ENCODE measurements around the gene TIMM22. TPM values are rescaled to one million over a fixed set of nuclear protein-coding genes. Genes with fewer than 3 reads are reported as not detected.

The TIMM22 gene
- total and polyA plus RNA-seq, 2 of the 13 experiments (the other 11 are each of a cell fraction or from before 2014, with no cell fraction given), result 6.2 to 15.5 TPM

DNA sequence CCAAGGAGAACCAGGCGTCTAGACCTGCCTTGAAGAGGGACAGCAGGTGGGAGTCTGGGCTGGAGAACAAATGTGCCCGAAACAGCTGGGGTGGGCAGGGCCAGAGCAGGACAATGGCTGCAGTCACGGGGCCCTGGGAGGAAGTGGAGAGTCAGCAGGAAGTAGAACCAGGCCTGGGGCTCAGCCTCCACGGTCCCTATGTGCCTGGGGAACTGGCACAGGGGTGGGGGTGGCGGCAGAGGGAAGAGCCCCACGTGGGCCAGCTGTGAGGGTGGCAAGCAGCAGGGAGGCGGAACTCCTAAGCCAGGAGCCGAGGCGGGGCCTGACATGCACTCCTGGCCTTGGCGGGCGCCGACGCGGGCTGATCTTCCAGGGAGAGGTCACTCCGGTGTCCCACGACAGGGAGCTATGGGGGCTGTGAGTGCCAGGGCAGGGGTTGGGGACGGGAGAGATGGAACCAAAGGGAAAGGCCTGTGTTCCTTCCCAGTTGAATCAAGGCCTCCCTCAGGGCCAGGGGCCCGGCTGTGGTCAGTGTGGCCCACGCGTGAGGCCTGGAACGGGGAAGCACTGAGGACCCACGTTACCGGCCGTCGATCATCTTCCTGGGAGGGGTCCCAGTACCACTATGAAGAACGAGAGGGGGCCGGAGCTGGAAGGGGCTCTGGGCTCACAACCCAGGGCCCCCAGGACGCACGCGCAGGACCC, 42.7 kb downstream of the TIMM22 start:
- intact Hi-C loops (cut with micrococcal nuclease; ENCODE audit: unreplicated experiment) (no loop called here), in situ Hi-C loops (cut with HindIII; ENCODE audit: extremely low pct_ligation_motif_present, low pct_unique_long_range_greater_than_20kb) (no loop called here)
- DNase-seq (ENCODE audit: low spot score) (no peak), FAIRE-seq (no peak), ATAC-seq (no peak)
- Histone ChIP-seq H3K4me3 (replicated peaks in 1 of 3; ENCODE audit: insufficient read depth in 1 of 3, low read depth in 2 of 3, low read length in 3 of 3) (no peak overlapping the region), H2AFZ (ENCODE audit: low read length) (no peak overlapping the region), H3K9me3 (ENCODE audit: low read length) (no peaks in the 10 kb centered on the region), H3K36me3 (replicated peaks in 1 of 2; ENCODE audit: control insufficient read depth in 1 of 2, insufficient read depth in 2 of 2, low read length in 2 of 2) (peaks cover 0 to 1% of the 10 kb centered on the region in 2 experiments; a peak in 1 of 5 replicates), H3K27ac (ENCODE audit: extremely low read length, insufficient read depth, low read length) (peak overlapping the region; percentile 40), H3K4me2 (ENCODE audit: low read depth, low read length) (no peak overlapping the region), H4K20me1 (ENCODE audit: insufficient read depth, low read length) (no peaks in the 10 kb centered on the region), H3K9ac (ENCODE audit: insufficient read depth, low read depth, low read length) (peak overlapping the region; percentile 46; the same call in 1 of the 2 replicates), H3K79me2 (ENCODE audit: insufficient read depth, low read length) (no peaks in the 10 kb centered on the region), H3K27me3 (ENCODE audit: control insufficient read depth in 1 of 2, insufficient read depth in 2 of 2, low read length in 2 of 2) (no peaks in the 10 kb centered on the region), H3K4me1 (ENCODE audit: insufficient read depth, low read length) (peaks cover 19% of the 10 kb centered on the region)
- ChIA-PET CTCF (ENCODE audit: low intra/inter-chr PET ratio, low total read pairs) (no interaction called here), POLR2A (no interaction called here)
- 0 out of 2 replicates have a peak, but pooled peaks have one; percentile 13 for TF ChIP-seq ZBTB38 (CRISPR knock-in tag; IDR thresholded peaks at IDR 0.05)
- TF ChIP-seq ZBTB7B (CRISPR knock-in tag; IDR thresholded peaks at IDR 0.05), result 0 out of 2 replicates have a peak, but pooled peaks have one; percentile 38
- TF ChIP-seq, protein P1, sequence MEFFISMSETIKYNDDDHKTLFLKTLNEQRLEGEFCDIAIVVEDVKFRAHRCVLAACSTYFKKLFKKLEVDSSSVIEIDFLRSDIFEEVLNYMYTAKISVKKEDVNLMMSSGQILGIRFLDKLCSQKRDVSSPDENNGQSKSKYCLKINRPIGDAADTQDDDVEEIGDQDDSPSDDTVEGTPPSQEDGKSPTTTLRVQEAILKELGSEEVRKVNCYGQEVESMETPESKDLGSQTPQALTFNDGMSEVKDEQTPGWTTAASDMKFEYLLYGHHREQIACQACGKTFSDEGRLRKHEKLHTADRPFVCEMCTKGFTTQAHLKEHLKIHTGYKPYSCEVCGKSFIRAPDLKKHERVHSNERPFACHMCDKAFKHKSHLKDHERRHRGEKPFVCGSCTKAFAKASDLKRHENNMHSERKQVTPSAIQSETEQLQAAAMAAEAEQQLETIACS (CRISPR knock-in tag; IDR thresholded peaks at IDR 0.05), result no peak
- TF ChIP-seq ZFX (CRISPR knock-in tag; IDR thresholded peaks at IDR 0.05; ENCODE audit: low read depth), result no peak
- TF ChIP-seq, protein P2, sequence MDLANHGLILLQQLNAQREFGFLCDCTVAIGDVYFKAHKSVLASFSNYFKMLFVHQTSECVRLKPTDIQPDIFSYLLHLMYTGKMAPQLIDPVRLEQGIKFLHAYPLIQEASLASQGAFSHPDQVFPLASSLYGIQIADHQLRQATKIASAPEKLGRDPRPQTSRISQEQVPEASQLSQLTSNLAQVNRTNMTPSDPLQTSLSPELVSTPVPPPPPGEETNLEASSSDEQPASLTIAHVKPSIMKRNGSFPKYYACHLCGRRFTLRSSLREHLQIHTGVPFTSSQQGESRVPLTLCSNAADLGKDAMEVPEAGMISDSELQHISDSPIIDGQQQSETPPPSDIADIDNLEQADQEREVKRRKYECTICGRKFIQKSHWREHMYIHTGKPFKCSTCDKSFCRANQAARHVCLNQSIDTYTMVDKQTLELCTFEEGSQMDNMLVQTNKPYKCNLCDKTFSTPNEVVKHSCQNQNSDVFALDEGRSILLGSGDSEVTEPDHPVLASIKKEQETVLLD (CRISPR knock-in tag; IDR thresholded peaks at IDR 0.05; ENCODE audit: low read depth), result no peak
- TF ChIP-seq CC2D1A (CRISPR knock-in tag; IDR thresholded peaks at IDR 0.05), result no peak
- TF ChIP-seq, protein P3, sequence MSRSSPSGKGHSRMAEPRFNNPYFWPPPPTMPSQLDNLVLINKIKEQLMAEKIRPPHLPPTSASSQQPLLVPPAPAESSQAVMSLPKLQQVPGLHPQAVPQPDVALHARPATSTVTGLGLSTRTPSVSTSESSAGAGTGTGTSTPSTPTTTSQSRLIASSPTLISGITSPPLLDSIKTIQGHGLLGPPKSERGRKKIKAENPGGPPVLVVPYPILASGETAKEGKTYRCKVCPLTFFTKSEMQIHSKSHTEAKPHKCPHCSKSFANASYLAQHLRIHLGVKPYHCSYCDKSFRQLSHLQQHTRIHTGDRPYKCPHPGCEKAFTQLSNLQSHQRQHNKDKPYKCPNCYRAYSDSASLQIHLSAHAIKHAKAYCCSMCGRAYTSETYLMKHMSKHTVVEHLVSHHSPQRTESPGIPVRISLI (CRISPR knock-in tag; IDR thresholded peaks at IDR 0.05; ENCODE audit: borderline replicate concordance), result no peak
- TF ChIP-seq ZNF891 (CRISPR knock-in tag; IDR thresholded peaks at IDR 0.05), result no peak
- no peak for TF ChIP-seq MAFG (CRISPR knock-in tag; IDR thresholded peaks at IDR 0.05)
- TF ChIP-seq ZNF558 (CRISPR knock-in tag; IDR thresholded peaks at IDR 0.05; ENCODE audit: borderline replicate concordance), result no peak
- TF ChIP-seq ZNF672 (CRISPR knock-in tag; IDR thresholded peaks at IDR 0.05), result no peak
- TF ChIP-seq, protein P4, sequence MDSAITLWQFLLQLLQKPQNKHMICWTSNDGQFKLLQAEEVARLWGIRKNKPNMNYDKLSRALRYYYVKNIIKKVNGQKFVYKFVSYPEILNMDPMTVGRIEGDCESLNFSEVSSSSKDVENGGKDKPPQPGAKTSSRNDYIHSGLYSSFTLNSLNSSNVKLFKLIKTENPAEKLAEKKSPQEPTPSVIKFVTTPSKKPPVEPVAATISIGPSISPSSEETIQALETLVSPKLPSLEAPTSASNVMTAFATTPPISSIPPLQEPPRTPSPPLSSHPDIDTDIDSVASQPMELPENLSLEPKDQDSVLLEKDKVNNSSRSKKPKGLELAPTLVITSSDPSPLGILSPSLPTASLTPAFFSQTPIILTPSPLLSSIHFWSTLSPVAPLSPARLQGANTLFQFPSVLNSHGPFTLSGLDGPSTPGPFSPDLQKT (CRISPR knock-in tag; IDR thresholded peaks at IDR 0.05; ENCODE audit: borderline replicate concordance), result no peak
- no peak for TF ChIP-seq MEIS2 (CRISPR knock-in tag; IDR thresholded peaks at IDR 0.05)
- no peak for TF ChIP-seq ZNF550 (CRISPR knock-in tag; IDR thresholded peaks at IDR 0.05; ENCODE audit: borderline replicate concordance)
- WGBS (ENCODE audit: low lambda C conversion rate), result 92% methylated on average over 23 of the region's 30 CpGs
- no TSS peak for BruUV-seq (replicated peaks)
